BLaER1 treated with 17β-estradiol and CSF1 and Interleukin-3, amounts not matched to agents 10 nM and 100 nM (cell line): ENCODE data around the gene SEPTIN5.

Experiments used
- H3K27ac ChIP-seq, 11 experiments: shearing (Covaris generic); formaldehyde crosslinking; 2 replicates each; pipeline ENCODE4 v1.8.1; 2022
- H3K27me3 ChIP-seq, 11 experiments: shearing (Covaris generic); formaldehyde crosslinking; 2 replicates each; pipeline ENCODE4 v1.8.1; 2022
- H3K36me3 ChIP-seq, 11 experiments: shearing (Covaris generic); formaldehyde crosslinking; 2 replicates each; pipeline ENCODE4 v1.8.1; 2022
- H3K4me1 ChIP-seq, 10 experiments: shearing (Covaris generic); formaldehyde crosslinking; 2 replicates each; pipeline ENCODE4 v1.8.1; 2022
- H3K4me2 ChIP-seq, 11 experiments: shearing (Covaris generic); formaldehyde crosslinking; 2 replicates each; pipeline ENCODE4 v1.8.1; 2022
- H3K4me3 ChIP-seq, 10 experiments: shearing (Covaris generic); formaldehyde crosslinking; 2 replicates each; pipeline ENCODE4 v1.8.1; 2022
- H3K9ac ChIP-seq, 11 experiments: shearing (Covaris generic); formaldehyde crosslinking; 2 replicates each; pipeline ENCODE4 v1.8.1; 2022
- H3K9me3 ChIP-seq, 11 experiments: shearing (Covaris generic); formaldehyde crosslinking; replicated peaks in 1 of 11; 2 replicates each; pipeline ENCODE4 v1.8.1; 2022
- H4K20me1 ChIP-seq, 11 experiments: shearing (Covaris generic); formaldehyde crosslinking; 2 replicates each; pipeline ENCODE4 v1.8.1; 2022
- Cebpa-rat ChIP-seq, 11 experiments: shearing (Covaris generic); IDR thresholded peaks; 2 replicates each; pipeline ENCODE4 v1.8.1; 2022

The SEPTIN5 gene

DNA sequence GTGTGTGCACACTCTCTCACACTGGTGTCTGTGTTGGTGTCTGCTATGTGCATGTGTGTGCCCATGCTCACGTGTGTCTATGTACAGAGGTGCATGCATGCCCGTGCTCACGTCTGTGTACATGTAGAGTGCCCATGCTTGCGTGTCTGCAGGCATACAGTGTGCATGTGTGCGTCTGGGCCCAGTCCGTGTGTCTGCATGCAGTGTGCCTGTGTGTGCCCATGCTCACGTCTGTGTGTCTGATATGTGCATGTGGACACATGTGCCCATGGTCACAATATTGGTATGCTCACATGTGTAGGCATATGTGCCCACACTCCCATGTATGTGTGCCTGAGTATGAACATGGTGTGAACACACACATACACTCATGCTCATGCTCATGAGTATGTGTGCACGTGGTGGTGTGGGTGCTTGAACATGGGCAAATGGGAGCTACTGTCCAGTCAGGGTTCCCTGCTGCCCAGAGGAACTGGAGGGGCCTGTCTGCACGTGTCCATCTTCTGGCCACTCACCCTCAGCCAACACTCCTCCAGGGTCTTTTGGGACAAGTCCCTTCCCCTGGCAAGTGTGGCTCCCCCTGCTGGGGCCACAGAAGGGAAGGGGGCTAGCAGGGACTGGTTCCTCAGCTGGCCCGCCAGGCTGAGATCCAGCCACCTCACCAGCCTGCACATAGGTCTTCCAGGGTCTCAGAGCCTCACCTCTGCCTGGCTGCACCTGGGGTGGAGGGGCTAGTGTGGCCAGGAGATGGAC is 39.0 kb downstream of the SEPTIN5 start:
- no peak for TF ChIP-seq Cebpa-rat (IDR thresholded peaks at IDR 0.05)
- Histone ChIP-seq H3K4me1 (peaks cover 8 to 29% (median 20%) of the 10 kb centered on the region in 10 experiments; a peak in 18 of 20 replicates), H3K4me2 (no peak overlapping the region), H3K27ac (no peak overlapping the region), H3K4me3 (no peak overlapping the region), H3K36me3 (no peaks in the 10 kb centered on the region), H3K9me3 (no peaks in the 10 kb centered on the region), H3K27me3 (peaks cover 76 to 98% (median 93%) of the 10 kb centered on the region in 11 experiments), H4K20me1 (peaks cover 0 to 80% (median 41%) of the 10 kb centered on the region in 11 experiments; a peak in 17 of 22 replicates), H3K9ac (no peak overlapping the region)

DNA sequence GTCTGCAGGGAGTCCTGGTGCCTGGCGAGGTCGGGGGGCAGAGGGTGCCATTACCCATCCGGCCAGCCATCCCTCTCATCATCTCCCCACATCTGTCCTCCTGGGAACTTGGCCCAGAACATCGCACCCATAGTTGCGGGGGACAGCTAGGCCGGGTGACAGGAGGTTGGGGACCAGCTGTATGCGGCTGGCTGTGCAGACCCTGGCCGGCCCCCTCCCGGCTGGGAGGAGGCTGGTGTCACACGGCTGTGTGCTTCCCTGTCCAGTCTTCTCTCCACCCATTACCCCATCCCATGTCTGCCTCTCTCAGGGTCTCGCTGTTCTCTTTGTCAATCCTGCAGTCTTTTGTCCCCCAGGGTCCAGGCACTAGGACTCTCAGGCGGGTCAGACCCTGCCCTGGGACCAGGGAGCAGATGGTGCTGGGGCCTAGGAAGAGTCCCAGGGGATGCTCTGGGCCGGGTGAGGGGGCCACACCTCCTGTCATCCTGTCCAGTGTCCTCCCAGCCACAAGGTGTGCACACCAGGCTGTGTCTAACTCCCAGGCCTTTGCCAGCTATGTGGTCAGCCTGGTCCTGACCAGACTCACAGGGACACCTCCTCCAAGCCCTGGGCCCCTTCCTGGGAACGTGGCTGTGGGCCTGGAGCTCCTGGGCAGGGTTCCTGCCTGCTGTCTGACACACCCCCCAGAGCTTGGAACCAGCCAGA is 39.8 kb downstream of the SEPTIN5 start:
- H4K20me1 ChIP-seq: peaks cover 0 to 88% (median 50%) of the 10 kb centered on the region in 11 experiments; a peak in 17 of 22 replicates
- no peak for TF ChIP-seq Cebpa-rat (IDR thresholded peaks at IDR 0.05)
- no peak overlapping the region for H3K9ac ChIP-seq
- no peak overlapping the region for H3K4me3 ChIP-seq
- H3K27me3 ChIP-seq: peaks cover 81 to 98% (median 96%) of the 10 kb centered on the region in 11 experiments
- no peaks in the 10 kb centered on the region for H3K36me3 ChIP-seq
- H3K4me2 ChIP-seq: no peak overlapping the region
- H3K9me3 ChIP-seq: no peaks in the 10 kb centered on the region
- H3K27ac ChIP-seq: no peak overlapping the region
- peaks cover 7 to 23% (median 17%) of the 10 kb centered on the region in 10 experiments; a peak in 18 of 20 replicates for H3K4me1 ChIP-seq

DNA sequence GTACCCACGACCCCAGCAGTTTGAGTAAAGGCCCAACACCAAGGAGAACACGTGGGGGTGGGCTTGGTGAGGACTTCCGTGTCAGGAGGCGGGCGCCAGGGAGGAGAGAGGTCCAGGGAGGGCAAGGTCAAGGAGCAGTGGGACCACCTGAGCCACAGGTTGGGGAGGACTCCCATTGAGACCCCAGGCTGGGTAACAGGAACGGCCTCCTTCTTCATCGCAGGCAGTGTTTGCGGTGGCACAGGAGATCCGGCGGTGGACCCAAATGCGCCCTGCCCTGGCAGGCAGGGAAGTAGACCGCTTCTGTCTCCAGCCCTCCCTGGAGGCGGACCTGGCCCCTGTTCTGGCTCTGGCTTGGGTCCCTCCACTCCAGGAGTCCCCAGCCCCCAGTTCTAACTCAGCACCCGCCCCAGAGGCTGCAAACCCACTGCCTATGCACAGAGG is 40.4 kb downstream of the SEPTIN5 start:
- TF ChIP-seq Cebpa-rat (IDR thresholded peaks at IDR 0.05): no peak
- Histone ChIP-seq H3K4me1 (peaks cover 7 to 23% (median 19%) of the 10 kb centered on the region in 10 experiments; a peak in 18 of 20 replicates), H3K36me3 (no peaks in the 10 kb centered on the region), H3K27ac (no peak overlapping the region), H3K9ac (no peak overlapping the region), H3K9me3 (no peaks in the 10 kb centered on the region), H3K27me3 (peaks cover 87 to 98% (median 96%) of the 10 kb centered on the region in 11 experiments), H3K4me3 (no peak overlapping the region), H3K4me2 (no peak overlapping the region), H4K20me1 (peaks cover 0 to 88% (median 56%) of the 10 kb centered on the region in 11 experiments; a peak in 17 of 22 replicates)

DNA sequence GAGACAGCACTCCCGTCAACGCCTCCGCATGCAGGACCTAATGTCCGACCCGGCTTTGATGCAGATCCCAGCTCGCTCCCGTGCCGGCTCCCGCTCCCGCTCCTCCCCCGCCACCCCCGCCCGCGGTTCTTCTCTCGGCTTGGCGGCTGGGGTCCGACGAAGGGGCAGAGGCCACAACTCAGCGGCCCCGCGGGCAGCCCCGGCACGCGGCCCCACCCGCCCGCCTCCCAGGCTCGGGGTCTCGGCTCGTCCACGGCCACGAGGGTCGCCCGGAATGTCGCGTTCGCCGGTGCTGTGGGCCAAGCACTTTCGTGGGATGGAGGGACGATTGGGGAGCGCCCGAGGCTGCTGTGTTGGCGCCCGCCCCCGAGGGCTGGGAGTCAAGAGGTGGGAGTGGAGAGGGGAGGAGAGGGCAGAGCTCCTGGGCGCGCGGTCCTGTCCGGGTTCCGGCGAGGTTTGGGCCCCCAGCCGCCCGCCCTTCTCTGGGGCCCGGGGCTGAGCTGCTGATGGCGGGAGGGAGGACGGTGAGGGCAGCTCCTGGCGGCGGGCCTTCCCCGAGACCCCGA is 40.9 kb downstream of the SEPTIN5 start:
- H3K9me3 ChIP-seq: no peaks in the 10 kb centered on the region
- no peak overlapping the region for H3K4me3 ChIP-seq
- peaks cover 0 to 89% (median 60%) of the 10 kb centered on the region in 11 experiments; a peak in 17 of 22 replicates for H4K20me1 ChIP-seq
- H3K36me3 ChIP-seq: no peaks in the 10 kb centered on the region
- H3K4me1 ChIP-seq: peaks cover 7 to 25% (median 19%) of the 10 kb centered on the region in 10 experiments; a peak in 18 of 20 replicates
- TF ChIP-seq Cebpa-rat (IDR thresholded peaks at IDR 0.05): no peak
- peaks cover 92 to 98% (median 96%) of the 10 kb centered on the region in 11 experiments for H3K27me3 ChIP-seq
- no peak overlapping the region for H3K4me2 ChIP-seq
- H3K27ac ChIP-seq: no peak overlapping the region
- H3K9ac ChIP-seq: no peak overlapping the region

DNA sequence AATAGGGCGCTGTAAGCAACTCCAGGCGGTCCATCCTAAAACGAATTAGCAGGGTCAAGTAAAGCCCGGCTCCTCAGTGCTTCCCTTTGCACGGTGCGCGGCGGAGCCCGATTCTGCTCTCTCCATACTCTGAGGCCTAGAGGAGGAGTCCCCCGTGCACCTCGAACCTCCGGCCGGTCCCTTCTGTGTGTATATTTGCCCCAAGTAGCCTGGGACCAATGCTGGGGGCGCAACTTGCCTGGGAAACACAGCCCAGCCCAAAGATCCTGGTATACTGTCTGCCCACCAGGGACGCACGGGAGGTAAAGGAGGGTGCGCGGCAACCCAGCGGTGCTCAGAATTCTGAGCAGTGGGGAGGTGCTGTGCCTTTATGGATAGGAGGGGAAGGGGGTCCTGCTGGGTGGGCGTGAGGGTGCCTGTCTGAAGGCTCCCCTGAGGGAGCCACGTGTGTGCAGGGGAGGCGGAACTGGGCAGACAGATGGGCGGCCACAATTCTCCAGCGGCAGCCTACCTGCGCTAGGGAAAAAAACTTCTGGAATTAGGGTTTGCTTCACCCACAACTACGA is 41.5 kb downstream of the SEPTIN5 start:
- H3K9me3 ChIP-seq: no peaks in the 10 kb centered on the region
- H4K20me1 ChIP-seq: peaks cover 0 to 89% (median 60%) of the 10 kb centered on the region in 11 experiments; a peak in 17 of 22 replicates
- peak overlapping the region in 1 of 10 experiments; percentile 38; a peak in 1 of 20 replicates for H3K4me3 ChIP-seq
- peak overlapping the region in 8 of 11 experiments; percentile 47 to 87 (median 64); a peak in 9 of 22 replicates for H3K4me2 ChIP-seq
- TF ChIP-seq Cebpa-rat (IDR thresholded peaks at IDR 0.05): no peak
- H3K4me1 ChIP-seq: peaks cover 7 to 25% (median 19%) of the 10 kb centered on the region in 10 experiments; a peak in 18 of 20 replicates
- peaks cover 97 to 100% (median 100%) of the 10 kb centered on the region in 11 experiments for H3K27me3 ChIP-seq
- H3K27ac ChIP-seq: no peak overlapping the region
- H3K36me3 ChIP-seq: no peaks in the 10 kb centered on the region
- no peak overlapping the region for H3K9ac ChIP-seq

DNA sequence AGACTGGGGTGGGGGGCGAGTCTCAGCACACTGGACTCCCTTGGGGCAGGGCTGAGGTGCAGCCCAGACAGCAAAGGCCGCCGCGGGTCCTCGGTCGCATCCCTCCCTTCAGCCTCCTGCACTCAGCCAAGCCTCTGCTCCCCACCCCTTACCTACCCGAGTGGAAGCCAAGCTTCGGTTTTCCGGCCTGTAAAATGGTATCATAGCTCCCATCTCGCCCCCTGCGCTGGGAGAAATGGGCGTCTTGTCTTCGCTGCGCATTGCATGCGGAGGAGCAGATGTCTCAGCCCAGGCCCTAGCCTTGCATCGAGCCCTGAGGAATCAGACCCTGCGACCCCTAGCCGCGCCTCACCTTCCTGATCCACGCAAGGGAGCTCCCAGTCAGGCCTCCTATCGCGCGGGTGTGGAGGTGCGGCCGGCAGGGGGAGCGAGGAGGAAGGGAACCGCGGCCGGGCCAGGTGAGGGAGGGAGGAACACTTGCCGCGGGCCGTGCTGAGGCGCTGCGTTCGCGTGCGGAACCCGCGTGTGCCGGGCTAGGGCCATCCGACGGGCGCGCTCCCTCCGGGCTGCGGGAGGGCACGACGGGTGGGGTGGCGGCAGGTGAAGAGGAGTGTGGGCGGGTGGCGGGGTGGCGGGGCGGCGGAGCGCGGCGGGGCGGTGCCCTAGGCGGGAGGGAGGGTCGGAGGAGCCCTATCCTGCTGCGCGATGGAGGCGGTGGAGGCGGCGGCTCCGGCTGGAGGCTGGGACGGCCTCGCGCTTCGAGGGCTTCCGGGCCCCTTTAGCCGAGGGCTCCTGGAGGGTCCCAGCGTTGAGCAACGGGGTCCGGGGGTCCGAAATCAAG is 42.2 kb downstream of the SEPTIN5 start:
- H3K4me3 ChIP-seq: peak overlapping the region in 8 of 10 experiments; percentile 18 to 51 (median 34); a peak in 11 of 20 replicates
- H3K36me3 ChIP-seq: no peaks in the 10 kb centered on the region
- no peak overlapping the region for H3K27ac ChIP-seq
- H4K20me1 ChIP-seq: peaks cover 0 to 90% (median 64%) of the 10 kb centered on the region in 11 experiments; a peak in 17 of 22 replicates
- peaks cover 7 to 31% (median 22%) of the 10 kb centered on the region in 10 experiments; a peak in 18 of 20 replicates for H3K4me1 ChIP-seq
- H3K9me3 ChIP-seq: no peaks in the 10 kb centered on the region
- peak overlapping the region; percentile 47 to 91 (median 64) for H3K4me2 ChIP-seq
- H3K27me3 ChIP-seq: peaks cover 99 to 100% (median 100%) of the 10 kb centered on the region in 11 experiments
- TF ChIP-seq Cebpa-rat (IDR thresholded peaks at IDR 0.05): no peak
- H3K9ac ChIP-seq: no peak overlapping the region

DNA sequence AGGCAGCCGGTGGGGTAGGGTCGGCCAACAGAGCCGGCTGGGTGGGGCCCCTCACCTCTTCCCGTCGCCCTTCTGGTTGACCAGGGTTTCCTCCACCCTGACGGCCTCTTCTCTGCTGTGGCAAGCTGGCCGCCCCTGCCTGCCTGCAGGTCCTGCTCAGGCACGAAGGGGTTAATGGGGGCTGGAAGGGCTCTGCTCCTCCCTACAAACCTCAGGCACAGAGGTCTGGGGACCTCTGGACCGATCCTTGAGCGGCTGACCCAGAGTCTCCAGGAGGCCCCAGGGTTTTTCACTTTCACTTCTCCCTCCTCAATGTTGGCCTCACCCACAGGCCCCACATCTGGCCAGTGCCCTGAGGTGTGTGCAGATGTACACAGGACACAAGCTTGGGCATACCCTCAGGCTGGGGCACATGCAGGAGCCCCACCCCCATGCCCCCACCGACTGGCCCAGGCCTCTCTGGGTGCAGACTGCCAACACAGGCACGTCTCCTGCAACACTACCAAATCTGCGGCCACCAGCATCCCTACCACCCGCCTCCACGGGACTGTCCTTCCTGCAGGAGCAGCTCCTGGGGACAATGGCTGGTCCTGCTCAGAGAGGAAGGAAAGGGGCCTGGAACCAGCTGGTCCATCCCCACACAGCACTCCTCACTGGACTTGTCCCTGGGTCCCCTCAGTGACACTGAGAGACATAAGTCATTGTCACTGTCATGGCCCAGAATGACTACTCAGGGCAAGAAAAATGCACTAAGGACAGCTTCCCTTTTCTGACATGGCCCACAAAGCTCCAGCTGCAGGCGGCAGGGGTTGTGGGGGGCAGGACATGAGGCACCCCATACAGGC is 43.1 kb downstream of the SEPTIN5 start:
- peak overlapping the region; percentile 47 to 91 (median 64); a peak in 21 of 22 replicates for H3K4me2 ChIP-seq
- H3K36me3 ChIP-seq: no peaks in the 10 kb centered on the region
- no peaks in the 10 kb centered on the region for H3K9me3 ChIP-seq
- H3K9ac ChIP-seq: no peak overlapping the region
- peaks cover 99 to 100% (median 100%) of the 10 kb centered on the region in 11 experiments for H3K27me3 ChIP-seq
- TF ChIP-seq Cebpa-rat (IDR thresholded peaks at IDR 0.05): no peak
- H3K4me1 ChIP-seq: peaks cover 7 to 31% (median 22%) of the 10 kb centered on the region in 10 experiments; a peak in 18 of 20 replicates
- H3K4me3 ChIP-seq: peak overlapping the region in 8 of 10 experiments; percentile 18 to 51 (median 34); a peak in 10 of 20 replicates
- H3K27ac ChIP-seq: no peak overlapping the region
- H4K20me1 ChIP-seq: peaks cover 0 to 90% (median 69%) of the 10 kb centered on the region in 11 experiments; a peak in 17 of 22 replicates
